BJ (cell line): Measurements from ENCODE around the gene MPP3. TPM values are rescaled to one million over a fixed set of nuclear protein-coding genes. Genes with fewer than 3 reads are reported as not detected.

Experiments used
- CTCF ChIA-PET: fragments of 350-600 bp; formaldehyde crosslinking; extraction: SDS; loops from one replicate; lab custom pipeline; 2021; ENCODE audit warnings: antibody characterized with exemption, inconsistent platforms; lab: Yijun Ruan, JAX
- POLR2A ChIA-PET: fragments of 300-600 bp; sonication (Branson Sonifier 250); formaldehyde crosslinking; extraction: SDS; loops from one replicate; lab custom pipeline; 2021; ENCODE audit warnings: antibody characterized with exemption; lab: Charles Lee
- DNase-seq: peaks from one replicate; pipeline ENCODE4 v3.0.0-alpha.2; 2011; ENCODE audit warnings: low read depth
- H3K27me3 ChIP-seq: 2 replicates; pipeline ENCODE4 v1.6.0; 2011; ENCODE audit warnings: low read length; ENCODE audit not compliant: control insufficient read depth, insufficient read depth
- H3K36me3 ChIP-seq: 2 replicates; pipeline ENCODE4 v1.5.1; 2011; ENCODE audit warnings: low read length; ENCODE audit not compliant: control insufficient read depth, insufficient read depth
- H3K4me3 ChIP-seq: 2 replicates; pipeline ENCODE4 v1.5.1; 2011; ENCODE audit warnings: low read depth, mild to moderate bottlenecking, control low read depth, low read length
- CTCF ChIP-seq: IDR thresholded peaks from 2 replicates; pipeline ENCODE4 v1.5.1; 2011; ENCODE audit warnings: low read depth, mild to moderate bottlenecking, control low read depth, inconsistent platforms, low read length, moderate library complexity; ENCODE audit not compliant: insufficient read depth
- polyA plus RNA-seq: library from polyadenylated mRNA; depleted of rRNA; stranded (reverse); fragments of >200 nt; gene quantifications from 2 replicates; pipeline ENCODE4 v1.2.3, GENCODE V29; 2011

MPP3 gene
- polyA plus RNA-seq, 1 experiment = 7.9 TPM

- Histone ChIP-seq H3K36me3 (no peaks in the 10 kb centered on the region), H3K4me3 (no peak overlapping the region), H3K27me3 (peaks cover 36% of the 10 kb centered on the region)
- POLR2A ChIA-PET = no interaction called here
- CTCF ChIA-PET = interaction anchor here (1.0 to 9.1 kb wide), 3 partner anchors 14 to 283 kb away, joined by 3 to 63 read pairs (median 8); partner anchors contain the start of gene CD300LG
- no peak for TF ChIP-seq CTCF
- no peak for DNase-seq
Observed at GRCh38 chr17:43860077-43860725, 27.3 kb upstream of the MPP3 start.

GRCh38 chr17:43857957-43858600 is 25.1 kb upstream of the MPP3 start:
- no peak for TF ChIP-seq CTCF
- ChIA-PET POLR2A (no interaction called here), CTCF (interaction anchor here (0.6 to 9.1 kb wide), 2 partner anchors 12 to 1671 kb away, joined by 3 to 63 read pairs; partner anchors contain the start of gene CD300LG)
- H3K27me3 ChIP-seq = peaks cover 44% of the 10 kb centered on the region
- no peak for DNase-seq
- no peak overlapping the region for H3K4me3 ChIP-seq
- H3K36me3 ChIP-seq = no peaks in the 10 kb centered on the region

GRCh38 chr17:43857141-43857540 is 24.2 kb upstream of the MPP3 start:
- no peak for TF ChIP-seq CTCF
- H3K4me3 ChIP-seq = no peak overlapping the region
- DNase-seq = no peak
- POLR2A ChIA-PET = no interaction called here
- no peaks in the 10 kb centered on the region for H3K36me3 ChIP-seq
- peaks cover 48% of the 10 kb centered on the region for H3K27me3 ChIP-seq
- CTCF ChIA-PET = interaction anchor here (0.6 to 9.1 kb wide), 3 partner anchors 11 to 1670 kb away, joined by 3 to 63 read pairs (median 3); partner anchors contain the start of gene CD300LG

GRCh38 chr17:43856141-43856540 is 23.2 kb upstream of the MPP3 start:
- Histone ChIP-seq H3K27me3 (peaks cover 46% of the 10 kb centered on the region), H3K36me3 (no peaks in the 10 kb centered on the region), H3K4me3 (no peak overlapping the region)
- ChIA-PET CTCF (interaction anchor here (1.0 to 9.1 kb wide), 6 partner anchors 10 to 88 kb away, joined by 3 to 63 read pairs (median 4); partner anchors contain the start of gene CD300LG), POLR2A (no interaction called here)
- no peak for TF ChIP-seq CTCF
- DNase-seq = no peak

GRCh38 chr17:43855061-43855460 is 22.1 kb upstream of the MPP3 start:
- Histone ChIP-seq H3K4me3 (no peak overlapping the region), H3K36me3 (no peaks in the 10 kb centered on the region), H3K27me3 (peaks cover 43% of the 10 kb centered on the region)
- TF ChIP-seq CTCF = no peak
- ChIA-PET POLR2A (no interaction called here), CTCF (interaction anchor here (1.1 to 9.1 kb wide), 3 partner anchors 9 to 23 kb away, joined by 4 to 63 read pairs (median 7); partner anchors contain the start of gene CD300LG)
- no peak for DNase-seq
